ENCODE results near the gene UCK1. TPM values are rescaled to one million over a fixed set of nuclear protein-coding genes. Genes with fewer than 3 reads are reported as not detected.

UCK1 gene
- total and polyA plus RNA-seq, 2 of the 8 experiments (the other 6 are each of a cell fraction or from before 2014, with no cell fraction given): 35.1 to 42.0 TPM

DNA sequence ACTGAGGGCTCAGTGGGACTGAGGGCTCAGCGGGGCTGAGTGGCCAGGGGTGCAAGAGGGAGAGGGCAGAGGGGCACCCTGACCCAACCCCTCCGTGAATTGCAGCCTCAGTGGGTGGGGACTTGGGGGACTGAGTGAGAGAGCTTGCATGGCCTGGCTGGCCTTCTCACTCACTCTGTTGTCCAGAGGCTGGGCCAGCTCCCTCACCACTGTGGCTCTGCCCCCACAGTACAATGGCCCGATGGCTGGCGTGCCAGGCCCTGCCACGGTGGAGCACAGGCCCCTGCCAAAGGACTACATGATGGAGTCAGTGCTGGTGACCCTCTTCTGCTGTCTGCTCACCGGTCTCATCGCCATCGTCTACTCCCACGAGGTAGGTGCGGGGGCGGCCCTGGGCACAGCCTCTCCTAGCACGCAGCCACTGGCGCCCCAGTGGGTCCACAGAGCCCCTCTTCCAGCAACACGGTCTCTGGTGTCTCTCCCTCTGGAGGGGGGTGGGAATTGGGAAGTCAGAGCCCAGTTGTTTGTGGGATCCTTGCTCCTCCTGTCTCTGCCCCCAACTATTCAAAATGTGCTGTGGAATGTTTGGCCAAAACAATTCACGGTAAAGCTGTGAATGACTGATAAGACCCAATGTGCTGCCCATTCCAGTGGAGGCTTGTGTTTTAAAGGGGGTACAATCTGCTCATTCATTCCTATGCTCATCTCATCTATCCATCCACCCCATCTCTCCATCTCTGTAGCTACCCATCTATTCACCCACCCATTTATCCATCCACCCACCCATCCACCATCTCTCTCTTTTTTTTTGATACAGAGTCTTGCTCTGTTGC lies 25.0 kb upstream of the UCK1 start (continued):
- TF ChIP-seq EP300 (IDR thresholded peaks at IDR 0.05; ENCODE audit: borderline replicate concordance in 1 of 2, low read depth in 2 of 2, low read length in 2 of 2) (no peak), POU5F1 (IDR thresholded peaks at IDR 0.05; ENCODE audit: low read depth, low read length) (no peak), RAD21 (IDR thresholded peaks at IDR 0.05 in 1 of 2, conservative IDR thresholded peaks at IDR 0.05 in 1 of 2; ENCODE audit: low read depth in 2 of 2, low read length in 2 of 2) (no peak)
- TF ChIP-seq, protein P1, sequence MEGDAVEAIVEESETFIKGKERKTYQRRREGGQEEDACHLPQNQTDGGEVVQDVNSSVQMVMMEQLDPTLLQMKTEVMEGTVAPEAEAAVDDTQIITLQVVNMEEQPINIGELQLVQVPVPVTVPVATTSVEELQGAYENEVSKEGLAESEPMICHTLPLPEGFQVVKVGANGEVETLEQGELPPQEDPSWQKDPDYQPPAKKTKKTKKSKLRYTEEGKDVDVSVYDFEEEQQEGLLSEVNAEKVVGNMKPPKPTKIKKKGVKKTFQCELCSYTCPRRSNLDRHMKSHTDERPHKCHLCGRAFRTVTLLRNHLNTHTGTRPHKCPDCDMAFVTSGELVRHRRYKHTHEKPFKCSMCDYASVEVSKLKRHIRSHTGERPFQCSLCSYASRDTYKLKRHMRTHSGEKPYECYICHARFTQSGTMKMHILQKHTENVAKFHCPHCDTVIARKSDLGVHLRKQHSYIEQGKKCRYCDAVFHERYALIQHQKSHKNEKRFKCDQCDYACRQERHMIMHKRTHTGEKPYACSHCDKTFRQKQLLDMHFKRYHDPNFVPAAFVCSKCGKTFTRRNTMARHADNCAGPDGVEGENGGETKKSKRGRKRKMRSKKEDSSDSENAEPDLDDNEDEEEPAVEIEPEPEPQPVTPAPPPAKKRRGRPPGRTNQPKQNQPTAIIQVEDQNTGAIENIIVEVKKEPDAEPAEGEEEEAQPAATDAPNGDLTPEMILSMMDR (IDR thresholded peaks at IDR 0.05; ENCODE audit: control extremely low read depth in 1 of 3, insufficient read depth in 1 of 3, low read depth in 1 of 3, low read length in 3 of 3): no peak

Measured in H1 (cell line).